Cardiac septum (tissue), 1 donor: Measurements from ENCODE around the gene ZFAND6. TPM values are rescaled to one million over a fixed set of nuclear protein-coding genes. Genes with fewer than 3 reads are reported as not detected.
"Not testable (repeated sequence)": the region's sequence is repeated elsewhere in the genome, so short reads cannot be mapped to it uniquely, and the experiment has no call there.

ENCODE experiments used
- DNase-seq: peaks from one replicate; pipeline ENCODE4 v3.0.0-alpha.2; 2020; ENCODE audit warnings: low spot score
- intact Hi-C: fragments of 100-400 bp; cut with DNase I; formaldehyde crosslinking; loops from one replicate; pipeline ENCODE4 v1.14.0; 2022
- total RNA-seq: library from RNA; stranded (reverse); fragmentation: NEBNext Ultra II Directional; extraction: Animal tissue kit (Norgen Biotek cat#: 25700); gene quantifications from one replicate; pipeline ENCODE4 v1.2.1, GENCODE V29; 2021
- donor health status: DM: no; HTN: no; CAD: no.

ZFAND6 gene
- total RNA-seq, 1 donor from 2014 or later, result 64.8 TPM

GRCh38 chr15:80042568-80042967, 16.9 kb upstream of the ZFAND6 start:
- intact Hi-C loops, result no loop called here
- DNase-seq, result no peak

GRCh38 chr15:80045219-80045618, 14.3 kb upstream of the ZFAND6 start:
- intact Hi-C loops, DNase-seq: not testable (repeated sequence)

DNA sequence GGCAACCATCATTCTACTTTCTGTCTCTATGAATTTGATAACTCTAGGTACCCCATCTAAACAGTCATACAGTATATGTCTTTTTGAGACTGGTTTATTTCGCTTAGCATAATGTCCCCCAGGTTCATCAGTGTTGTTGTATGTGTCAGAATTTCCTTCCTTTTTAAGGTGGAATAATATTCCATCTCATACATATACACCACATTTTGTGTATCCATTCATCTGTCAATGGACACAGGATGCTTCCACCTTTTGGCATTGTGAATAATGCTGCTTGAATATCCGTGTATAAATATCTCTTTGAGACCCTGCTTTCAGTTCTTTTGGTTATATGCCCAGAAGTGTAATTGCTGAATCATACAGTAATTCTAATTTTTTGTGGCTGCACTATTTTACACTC, 10.4 kb upstream of the ZFAND6 start:
- intact Hi-C loops, result no loop called here
- no peak for DNase-seq

DNA sequence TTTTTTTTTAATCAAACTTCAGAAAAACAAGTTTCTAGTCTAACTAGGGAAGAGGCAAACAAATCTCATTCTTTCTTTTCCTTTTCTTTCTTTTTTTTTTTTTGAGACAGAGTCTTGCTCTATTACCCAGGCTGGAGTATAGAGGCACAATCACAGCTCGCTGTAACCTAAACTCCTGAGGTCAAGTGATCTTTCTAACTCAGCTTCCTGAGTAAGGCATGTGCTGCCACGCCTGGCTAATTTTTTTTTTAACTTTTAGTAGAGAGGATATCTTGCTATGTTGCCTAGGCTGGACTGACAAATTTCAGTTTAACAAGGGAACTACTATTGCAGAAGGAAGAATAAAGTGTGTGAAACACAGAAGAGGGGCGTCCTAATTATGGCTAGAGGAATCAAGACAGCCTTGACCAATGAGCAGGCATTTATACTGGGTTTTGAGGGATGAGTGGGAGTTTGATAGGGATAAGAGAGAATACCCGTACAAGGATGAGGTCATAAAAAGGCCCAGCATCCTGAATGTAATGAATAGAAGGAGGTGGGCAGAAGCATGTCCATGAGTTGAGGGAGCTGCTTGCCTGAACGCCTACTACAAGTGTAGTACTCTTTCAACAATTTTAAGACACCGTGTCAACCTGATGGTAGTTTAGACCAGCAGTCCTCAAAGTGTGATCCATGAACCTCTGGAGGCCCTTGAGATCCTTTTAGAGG, 6.7 kb upstream of the ZFAND6 start:
- intact Hi-C loops, result no loop called here
- no peak for DNase-seq

GRCh38 chr15:80055933-80056332, 3.5 kb upstream of the ZFAND6 start:
- intact Hi-C loops, result no loop called here
- no peak for DNase-seq

DNA sequence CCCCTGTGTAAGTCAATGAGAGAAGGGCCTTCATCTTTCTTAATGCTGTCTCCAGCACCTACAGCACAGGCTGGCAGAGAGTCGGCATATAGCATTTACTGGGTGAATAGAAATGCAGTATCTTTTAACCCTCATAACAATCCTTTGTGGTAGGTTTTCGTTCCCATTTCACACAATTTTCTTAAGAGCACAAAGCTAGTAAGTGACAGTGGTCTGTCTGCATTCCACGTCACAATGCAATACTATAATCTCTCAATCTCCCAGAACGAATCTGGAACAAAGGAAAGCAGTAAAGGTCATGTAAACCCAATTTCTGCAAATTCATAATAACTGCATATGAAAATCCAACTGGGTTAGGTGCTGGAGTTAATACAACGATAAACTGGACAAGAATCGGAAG, 1.4 kb upstream of the ZFAND6 start:
- no peak for DNase-seq
- intact Hi-C loops, result no loop called here

DNA sequence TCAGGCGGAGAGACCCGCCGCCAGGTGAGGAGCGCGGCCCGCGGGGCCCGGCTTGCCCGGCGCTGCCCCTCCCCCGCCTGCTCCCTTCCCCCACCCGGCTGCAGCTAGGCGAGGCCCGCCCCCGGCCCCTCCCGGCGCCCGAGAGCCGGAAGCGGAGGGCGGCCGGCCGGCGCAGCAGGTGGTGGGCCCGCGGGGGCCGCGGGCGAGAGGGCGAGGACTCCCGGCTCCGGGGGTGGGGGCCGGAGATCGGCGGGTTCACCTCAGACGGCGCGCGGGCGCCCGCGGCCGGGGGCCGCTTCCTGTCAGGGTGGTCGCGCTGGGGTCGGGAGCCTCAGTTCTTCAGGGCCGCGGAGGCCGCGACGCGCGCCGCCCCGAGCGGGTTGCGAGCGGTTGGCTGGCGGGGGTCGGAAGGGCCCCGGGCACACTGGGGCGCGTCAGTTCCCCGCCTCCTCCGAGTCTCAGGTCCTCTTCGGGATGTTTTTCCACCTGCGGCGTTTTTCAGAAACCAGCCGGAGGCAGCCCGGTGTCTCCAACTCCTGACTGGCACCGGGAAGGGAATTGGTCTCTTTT, 395 bp downstream of the ZFAND6 start:
- DNase-seq, result peak; percentile 78

DNA sequence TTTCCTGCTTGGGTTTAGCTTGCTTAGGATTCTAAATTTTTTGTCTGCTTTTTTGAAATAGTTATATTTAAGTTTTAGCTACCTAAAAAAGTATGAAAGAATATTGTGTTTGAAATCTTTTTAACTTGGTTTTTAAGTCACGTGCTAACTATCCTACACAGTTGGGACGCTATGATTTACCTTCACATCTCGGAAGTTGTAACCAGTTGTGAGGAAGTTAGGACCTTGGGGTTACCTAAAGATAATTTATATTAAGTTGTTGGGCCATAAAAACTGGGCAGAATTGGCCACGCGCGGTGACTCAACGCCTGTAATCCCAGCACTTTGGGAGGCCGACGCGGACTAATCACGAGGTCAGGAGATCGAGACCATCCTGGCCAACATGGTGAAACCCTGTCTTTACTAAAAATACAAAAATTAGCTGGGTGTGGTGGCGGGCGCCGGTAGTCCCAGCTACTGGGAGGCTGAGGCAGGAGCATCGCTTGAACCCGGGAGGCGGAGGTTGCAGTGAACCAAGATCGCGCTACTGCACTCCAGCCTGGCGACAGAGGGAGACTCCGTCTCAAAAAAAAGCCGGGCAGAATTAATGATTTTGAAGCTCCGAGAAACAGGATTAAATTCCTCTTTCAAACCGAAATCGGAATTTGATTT, 1.0 kb downstream of the ZFAND6 start:
- no peak for DNase-seq
- intact Hi-C loops, result loop anchor here (5.0 kb wide), 1 partner anchor 92 kb away; the partner anchor contains the start of gene FAH

More for the DNA sequence above, 395 bp downstream of the ZFAND6 start:
- intact Hi-C loops, result loop anchor here (5.0 kb wide), 1 partner anchor 92 kb away; the partner anchor contains the start of gene FAH

GRCh38 chr15:80061582-80061981, 2.1 kb downstream of the ZFAND6 start:
- intact Hi-C loops, result loop anchor here (5.0 kb wide), 1 partner anchor 91 kb away; the partner anchor contains the start of gene FAH

GRCh38 chr15:80066912-80067311, 7.4 kb downstream of the ZFAND6 start:
- intact Hi-C loops, result no loop called here
- no peak for DNase-seq

More at GRCh38 chr15:80061582-80061981, 2.1 kb downstream of the ZFAND6 start:
- no peak for DNase-seq

DNA sequence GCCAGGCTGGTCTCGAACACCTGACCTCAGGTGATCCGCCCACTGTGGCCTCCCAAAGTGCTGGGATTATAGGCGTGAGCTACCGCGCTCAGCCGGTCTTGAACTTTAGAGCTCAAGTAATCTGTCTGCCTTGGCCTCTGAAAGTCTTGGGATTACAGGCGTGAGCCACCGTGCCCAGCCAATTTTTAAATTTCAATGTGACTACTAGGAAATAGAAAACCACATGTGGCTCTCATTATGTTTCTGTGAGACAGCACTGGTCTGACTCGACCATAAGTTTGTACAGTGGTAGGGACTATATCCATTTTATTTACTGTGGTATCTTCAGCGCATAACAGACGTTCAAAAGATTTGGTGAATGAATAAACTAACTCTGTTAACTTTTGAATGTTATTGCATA, 9.1 kb downstream of the ZFAND6 start:
- intact Hi-C loops, result no loop called here
- DNase-seq, result no peak

DNA sequence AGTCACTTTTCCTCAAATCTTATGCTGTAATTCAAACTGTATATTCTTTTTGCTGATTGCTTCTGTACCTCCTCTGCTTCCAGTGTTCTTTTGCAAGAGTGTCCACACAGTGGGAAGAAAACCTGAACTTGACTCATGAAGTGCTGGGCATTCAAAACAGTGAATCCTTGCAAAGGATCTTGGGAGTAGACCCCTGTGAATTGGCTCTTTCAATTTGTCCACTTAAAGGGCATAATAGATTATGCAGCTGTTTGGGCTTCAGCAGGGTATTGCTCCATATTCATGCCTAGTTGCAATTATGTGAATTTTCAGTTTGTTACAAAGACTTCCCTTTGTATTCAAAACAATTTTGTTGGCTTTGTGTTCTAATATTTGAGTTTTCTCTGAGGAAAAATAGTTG, 11.4 kb downstream of the ZFAND6 start:
- no peak for DNase-seq
- intact Hi-C loops, result no loop called here

GRCh38 chr15:80071652-80072051, 12.2 kb downstream of the ZFAND6 start:
- DNase-seq, result no peak
- intact Hi-C loops, result no loop called here

- intact Hi-C loops, result no loop called here
- DNase-seq, result no peak
These were observed 13.0 kb downstream of the ZFAND6 start for GRCh38 chr15:80072285-80072994.

DNA sequence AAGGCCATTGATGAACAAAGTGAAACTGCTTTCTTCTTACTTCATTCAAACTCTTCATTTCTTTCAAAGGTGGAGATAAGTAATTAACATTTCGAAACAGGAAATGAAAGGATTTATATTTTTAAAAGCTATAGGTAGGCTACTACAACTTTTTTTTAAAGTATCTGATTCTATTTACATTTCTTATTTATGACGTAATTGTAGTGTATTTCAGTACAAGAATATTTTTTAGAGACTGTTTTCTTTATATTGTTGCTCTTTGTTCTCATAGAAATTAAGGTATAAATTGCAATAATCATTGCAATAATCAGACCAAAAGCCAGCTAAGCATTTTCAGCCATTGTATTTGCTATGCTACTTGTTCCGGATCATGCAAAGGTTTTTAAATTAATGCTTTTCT, 13.7 kb downstream of the ZFAND6 start:
- DNase-seq, result no peak
- intact Hi-C loops, result no loop called here

- intact Hi-C loops, result no loop called here
- no peak for DNase-seq
These were observed 17.1 kb downstream of the ZFAND6 start for GRCh38 chr15:80076321-80077318.

DNA sequence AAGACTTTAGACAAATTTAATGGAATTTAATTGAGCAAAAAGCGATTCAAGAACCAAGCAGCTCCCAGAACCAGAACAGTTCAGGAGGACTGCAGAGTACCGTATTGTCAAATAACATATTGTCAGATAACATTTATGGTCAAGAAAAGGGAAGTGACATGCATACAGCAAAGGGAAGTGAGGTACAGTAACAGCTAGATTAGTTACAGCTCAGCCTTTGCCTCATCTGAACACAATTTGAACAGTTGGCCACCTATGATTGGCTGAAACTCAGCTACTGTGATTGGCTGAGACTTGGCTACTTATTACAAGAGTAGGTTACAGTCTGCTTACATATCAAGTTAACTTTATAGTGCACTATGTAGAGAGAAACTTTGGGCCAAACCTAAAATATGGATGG, 21.9 kb downstream of the ZFAND6 start:
- DNase-seq, result no peak
- intact Hi-C loops, result no loop called here

DNA sequence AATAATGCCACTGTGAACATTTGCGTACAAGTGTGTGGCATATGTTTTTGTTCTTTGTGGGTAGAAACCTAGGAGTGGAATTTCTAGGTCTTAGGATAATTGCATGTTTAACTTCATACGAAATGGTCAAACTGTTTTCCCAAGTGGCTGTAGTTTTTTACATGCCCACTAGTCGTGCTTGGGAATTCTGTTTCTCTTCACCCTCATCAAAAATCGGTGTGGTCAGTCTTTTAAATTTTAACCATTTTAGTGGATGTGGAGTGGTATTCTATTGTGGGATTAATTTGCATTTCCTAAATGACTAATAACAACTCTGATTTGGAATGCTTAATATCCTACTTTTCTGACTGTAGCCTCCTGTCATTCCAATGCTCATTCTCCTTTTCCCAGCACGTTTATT, 27.6 kb downstream of the ZFAND6 start:
- intact Hi-C loops, result no loop called here

DNA sequence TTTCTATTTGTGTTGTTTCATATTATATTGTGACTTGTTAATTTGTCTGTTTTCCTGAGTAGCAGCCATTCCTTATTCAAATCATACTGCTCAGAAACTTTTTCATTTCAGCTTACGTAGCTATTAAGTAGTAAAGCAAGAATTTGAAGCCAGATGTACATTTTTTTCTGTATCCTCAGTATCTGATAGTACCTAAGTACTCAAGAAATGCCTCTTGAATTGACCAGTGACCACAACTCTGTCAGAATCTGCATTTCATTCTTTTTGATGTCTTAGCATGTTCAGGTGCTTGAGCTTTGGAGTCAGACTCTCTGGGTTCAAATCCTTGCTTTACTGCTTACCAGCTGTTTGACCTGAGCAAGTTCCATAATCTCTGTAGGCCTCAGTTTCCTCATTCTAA, 30.6 kb downstream of the ZFAND6 start:
- intact Hi-C loops, result no loop called here
- DNase-seq, result no peak

More for the DNA sequence above, 27.6 kb downstream of the ZFAND6 start:
- DNase-seq, result no peak
